ENCODE measurements around the gene SPSB2. TPM values are rescaled to one million over a fixed set of nuclear protein-coding genes. Genes with fewer than 3 reads are reported as not detected.
"Not testable (repeated sequence)": the region's sequence is repeated elsewhere in the genome, so short reads cannot be mapped to it uniquely, and the experiment has no call there.

Gene SPSB2
- total and polyA plus RNA-seq, 2 donors (not counting 1 experiment from before 2014, with no cell fraction given) = 9.4 to 16.0 TPM

DNA sequence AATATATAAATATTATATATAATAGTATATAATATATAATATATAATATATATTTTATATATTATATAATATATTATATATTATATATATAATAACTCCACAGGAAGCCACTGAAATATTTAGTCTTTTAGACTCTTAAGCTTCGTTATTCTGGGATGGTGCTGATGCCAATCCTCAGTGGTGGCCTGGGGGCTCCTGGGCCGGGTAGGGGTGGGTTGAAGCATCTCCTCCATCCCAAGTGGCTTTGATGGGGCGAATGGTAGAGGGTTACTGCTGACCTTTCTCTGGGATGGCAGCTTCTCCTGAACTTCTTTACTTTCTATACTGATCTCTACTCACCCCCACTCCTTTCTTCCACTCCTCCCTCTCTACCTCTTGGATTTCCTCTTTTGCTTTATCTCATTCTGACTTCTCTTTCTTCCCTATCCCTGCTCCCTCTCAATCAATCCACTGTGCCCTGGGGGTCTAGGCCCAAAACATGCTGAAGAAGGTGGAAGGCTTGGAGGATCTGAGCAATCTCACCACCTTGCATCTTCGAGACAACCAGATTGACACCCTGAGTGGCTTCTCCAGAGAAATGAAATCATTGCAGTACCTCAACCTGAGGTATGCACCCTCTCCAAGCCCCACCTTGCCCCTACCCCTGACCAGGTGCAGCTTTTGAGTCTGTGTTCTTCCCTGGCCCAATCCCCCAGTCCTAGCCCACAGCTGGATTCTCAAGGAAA is 36.5 kb upstream of the SPSB2 start:
- CTCF ChIA-PET = interaction anchor here (1.3 to 6.9 kb wide), 2 partner anchors 16 to 36 kb away, joined by 6 to 33 read pairs; partner anchors contain the start of gene SPSB2
- H3K27ac Mint-ChIP-seq = no peak overlapping the region
- no peak for ATAC-seq (ENCODE audit: low read depth)

DNA sequence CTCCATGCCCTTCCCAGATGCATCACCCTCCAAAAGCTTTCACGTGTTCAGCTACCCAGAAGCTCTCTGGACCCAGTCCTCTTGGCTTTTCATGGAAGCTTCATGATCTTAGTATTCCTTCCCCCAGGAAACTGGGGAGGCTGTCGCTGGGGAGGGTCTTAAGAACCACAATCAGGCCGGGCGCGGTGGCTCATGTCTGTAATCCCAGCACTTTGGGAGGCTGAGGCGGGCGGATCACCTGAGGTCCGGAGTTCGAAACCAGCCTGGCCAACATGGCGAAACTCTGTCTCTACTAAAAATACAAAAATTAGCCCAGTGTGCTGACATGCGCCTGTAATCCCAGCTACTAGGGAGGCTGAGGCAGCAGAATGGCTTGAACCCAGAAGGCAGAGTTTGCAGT is 35.0 kb upstream of the SPSB2 start:
- H3K79me2 ChIP-seq (ENCODE audit: control insufficient read depth, insufficient read depth, low read length); H3K27ac Mint-ChIP-seq; H3K4me3 ChIP-seq (ENCODE audit: control extremely low read depth in 1 of 5, extremely low read depth in 1 of 5, insufficient read depth in 1 of 5, low read depth in 2 of 5, low read length in 4 of 5); H3K9me3 Mint-ChIP-seq (ENCODE audit: insufficient read depth); H3K4me3 Mint-ChIP-seq; H3K9me3 ChIP-seq (ENCODE audit: control extremely low read depth in 1 of 3, control insufficient read depth in 2 of 3, insufficient read depth in 1 of 3, low read length in 2 of 3); H3K9ac ChIP-seq (ENCODE audit: low read length); intact Hi-C loops (cut with micrococcal nuclease); H3K27me3 Mint-ChIP-seq; H3K4me2 ChIP-seq (replicated peaks; ENCODE audit: low read depth, low read length, poor library complexity, severe bottlenecking); H3K27ac ChIP-seq (ENCODE audit: low read length in 2 of 2); H2AFZ ChIP-seq (ENCODE audit: insufficient read depth, low read depth, low read length, poor library complexity, severe bottlenecking); H3K36me3 ChIP-seq (replicated peaks in 1 of 2; ENCODE audit: control extremely low read depth in 1 of 2, control insufficient read depth in 1 of 2, extremely low read depth in 1 of 2, insufficient read depth in 2 of 2, low read length in 1 of 2); H3K4me1 Mint-ChIP-seq; DNase-seq; H3K27me3 ChIP-seq (replicated peaks in 1 of 4; ENCODE audit: control extremely low read depth in 1 of 4, control insufficient read depth in 3 of 4, insufficient read depth in 4 of 4, low read length in 3 of 4); H4K20me1 ChIP-seq (ENCODE audit: control insufficient read depth, insufficient read depth, low read length, poor library complexity, severe bottlenecking); ATAC-seq (ENCODE audit: low read depth): not testable (repeated sequence)
- POLR2A ChIA-PET = interaction anchor here (0.7 to 2.0 kb wide), 2 partner anchors 17 to 290 kb away, joined by 4 read pairs; no protein-coding TSS in a partner anchor
- WGBS (ENCODE audit: insufficient coverage) = 100% methylated on average over 9 of the region's 11 CpGs
- H3K4me1 ChIP-seq (ENCODE audit: control insufficient read depth in 2 of 2, insufficient read depth in 2 of 2, low read length in 2 of 2) = peaks cover 14 to 18% of the 10 kb centered on the region in 2 donors
- CTCF ChIA-PET = interaction anchor here (0.9 to 6.9 kb wide), 7 partner anchors 9 to 35 kb away, joined by 3 to 33 read pairs (median 4); partner anchors contain the start of gene SPSB2

More for the DNA sequence above, 36.5 kb upstream of the SPSB2 start:
- Histone ChIP-seq H2AFZ (ENCODE audit: insufficient read depth, low read depth, low read length, poor library complexity, severe bottlenecking) (no peak overlapping the region), H3K4me2 (replicated peaks; ENCODE audit: low read depth, low read length, poor library complexity, severe bottlenecking) (no peak overlapping the region), H3K9me3 (ENCODE audit: control extremely low read depth in 1 of 3, control insufficient read depth in 2 of 3, insufficient read depth in 1 of 3, low read length in 2 of 3) (no peaks in the 10 kb centered on the region), H3K4me1 (ENCODE audit: control insufficient read depth in 2 of 2, insufficient read depth in 2 of 2, low read length in 2 of 2) (peaks cover 10 to 16% of the 10 kb centered on the region in 2 donors), H3K27ac (ENCODE audit: low read length in 2 of 2) (no peak overlapping the region), H3K36me3 (replicated peaks in 1 of 2; ENCODE audit: control extremely low read depth in 1 of 2, control insufficient read depth in 1 of 2, extremely low read depth in 1 of 2, insufficient read depth in 2 of 2, low read length in 1 of 2) (peaks cover 0 to 6% of the 10 kb centered on the region in 2 experiments), H3K27me3 (replicated peaks in 1 of 4; ENCODE audit: control extremely low read depth in 1 of 4, control insufficient read depth in 3 of 4, insufficient read depth in 4 of 4, low read length in 3 of 4) (peaks cover 0 to 3% (median 1%) of the 10 kb centered on the region in 4 experiments), H3K9ac (ENCODE audit: low read length) (no peak overlapping the region), H4K20me1 (ENCODE audit: control insufficient read depth, insufficient read depth, low read length, poor library complexity, severe bottlenecking) (no peaks in the 10 kb centered on the region), H3K4me3 (ENCODE audit: control extremely low read depth in 1 of 5, extremely low read depth in 1 of 5, insufficient read depth in 1 of 5, low read depth in 2 of 5, low read length in 4 of 5) (no peak overlapping the region), H3K79me2 (ENCODE audit: control insufficient read depth, insufficient read depth, low read length) (no peaks in the 10 kb centered on the region)
- H3K27me3 Mint-ChIP-seq = no peaks in the 10 kb centered on the region
- 100% methylated on average over 1 of the region's 4 CpGs for WGBS (ENCODE audit: insufficient coverage)
- POLR2A ChIA-PET = interaction anchor here (2.0 kb wide), 1 partner anchor 18 kb away, joined by 4 read pairs; no protein-coding TSS in a partner anchor
- intact Hi-C loops (cut with micrococcal nuclease) = no loop called here
- no peak overlapping the region for H3K4me3 Mint-ChIP-seq
- H3K4me1 Mint-ChIP-seq = peaks cover 14% of the 10 kb centered on the region
- DNase-seq = no peak
- H3K9me3 Mint-ChIP-seq (ENCODE audit: insufficient read depth) = no peaks in the 10 kb centered on the region
- TF ChIP-seq, protein P1, sequence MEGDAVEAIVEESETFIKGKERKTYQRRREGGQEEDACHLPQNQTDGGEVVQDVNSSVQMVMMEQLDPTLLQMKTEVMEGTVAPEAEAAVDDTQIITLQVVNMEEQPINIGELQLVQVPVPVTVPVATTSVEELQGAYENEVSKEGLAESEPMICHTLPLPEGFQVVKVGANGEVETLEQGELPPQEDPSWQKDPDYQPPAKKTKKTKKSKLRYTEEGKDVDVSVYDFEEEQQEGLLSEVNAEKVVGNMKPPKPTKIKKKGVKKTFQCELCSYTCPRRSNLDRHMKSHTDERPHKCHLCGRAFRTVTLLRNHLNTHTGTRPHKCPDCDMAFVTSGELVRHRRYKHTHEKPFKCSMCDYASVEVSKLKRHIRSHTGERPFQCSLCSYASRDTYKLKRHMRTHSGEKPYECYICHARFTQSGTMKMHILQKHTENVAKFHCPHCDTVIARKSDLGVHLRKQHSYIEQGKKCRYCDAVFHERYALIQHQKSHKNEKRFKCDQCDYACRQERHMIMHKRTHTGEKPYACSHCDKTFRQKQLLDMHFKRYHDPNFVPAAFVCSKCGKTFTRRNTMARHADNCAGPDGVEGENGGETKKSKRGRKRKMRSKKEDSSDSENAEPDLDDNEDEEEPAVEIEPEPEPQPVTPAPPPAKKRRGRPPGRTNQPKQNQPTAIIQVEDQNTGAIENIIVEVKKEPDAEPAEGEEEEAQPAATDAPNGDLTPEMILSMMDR (IDR thresholded peaks at IDR 0.05) = no peak
- no peak for TF ChIP-seq EZH2 (IDR thresholded peaks at IDR 0.05; ENCODE audit: borderline replicate concordance, insufficient read depth, low read depth, low read length, poor library complexity, severe bottlenecking)

Measured in B cell (primary cell).